ENCODE data around the gene MB.
A peak's percentile ranks its signal among the peaks of the same experiment; 100 is the strongest.

Gene MB

GRCh38 chr22:35648066-35649025 is 31.2 kb upstream of the MB start, which contains the start of gene APOL6:
TSS of gene APOL6 (plus strand) at chr22:35648446. CDS start at chr22:35656426, 7,980 bp downstream.
- peak within 1 kb of the TSS; percentile 42 for H3K4me3 ChIP-seq (ENCODE audit: low read depth, low read length)
- TF ChIP-seq, protein P1, sequence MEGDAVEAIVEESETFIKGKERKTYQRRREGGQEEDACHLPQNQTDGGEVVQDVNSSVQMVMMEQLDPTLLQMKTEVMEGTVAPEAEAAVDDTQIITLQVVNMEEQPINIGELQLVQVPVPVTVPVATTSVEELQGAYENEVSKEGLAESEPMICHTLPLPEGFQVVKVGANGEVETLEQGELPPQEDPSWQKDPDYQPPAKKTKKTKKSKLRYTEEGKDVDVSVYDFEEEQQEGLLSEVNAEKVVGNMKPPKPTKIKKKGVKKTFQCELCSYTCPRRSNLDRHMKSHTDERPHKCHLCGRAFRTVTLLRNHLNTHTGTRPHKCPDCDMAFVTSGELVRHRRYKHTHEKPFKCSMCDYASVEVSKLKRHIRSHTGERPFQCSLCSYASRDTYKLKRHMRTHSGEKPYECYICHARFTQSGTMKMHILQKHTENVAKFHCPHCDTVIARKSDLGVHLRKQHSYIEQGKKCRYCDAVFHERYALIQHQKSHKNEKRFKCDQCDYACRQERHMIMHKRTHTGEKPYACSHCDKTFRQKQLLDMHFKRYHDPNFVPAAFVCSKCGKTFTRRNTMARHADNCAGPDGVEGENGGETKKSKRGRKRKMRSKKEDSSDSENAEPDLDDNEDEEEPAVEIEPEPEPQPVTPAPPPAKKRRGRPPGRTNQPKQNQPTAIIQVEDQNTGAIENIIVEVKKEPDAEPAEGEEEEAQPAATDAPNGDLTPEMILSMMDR (IDR thresholded peaks at IDR 0.05; ENCODE audit: control insufficient read depth, extremely low read depth, insufficient read depth) = no peak
- DNase-seq (ENCODE audit: low read depth) = no peak

DNA sequence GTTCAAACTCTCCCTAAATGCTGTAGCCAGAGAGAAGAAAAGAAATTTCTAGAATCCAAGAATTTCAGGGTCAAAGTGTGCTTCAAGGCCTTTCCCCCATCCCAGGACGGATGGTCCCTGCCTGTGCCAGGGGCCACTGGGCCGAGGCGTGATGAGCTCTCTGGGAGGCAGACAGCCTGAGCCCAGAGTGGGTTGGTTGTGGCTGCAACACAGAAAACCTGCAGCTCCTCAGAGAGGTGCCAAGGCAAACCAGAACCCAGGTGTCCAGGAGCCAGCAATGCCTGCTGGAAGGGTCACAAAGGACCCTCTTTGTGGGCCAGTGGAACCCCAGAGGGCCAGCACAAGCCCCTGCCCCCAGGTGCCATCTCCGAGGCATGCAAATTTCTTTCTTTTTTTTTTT is 28.5 kb upstream of the MB start:
- DNase-seq (ENCODE audit: low read depth) = no peak
- no peak overlapping the region for H3K4me3 ChIP-seq (ENCODE audit: low read depth, low read length)
- TF ChIP-seq, protein P1 (IDR thresholded peaks at IDR 0.05; ENCODE audit: control insufficient read depth, extremely low read depth, insufficient read depth) = no peak

GRCh38 chr22:35643991-35644390 is 26.9 kb upstream of the MB start:
- TF ChIP-seq, protein P1 (IDR thresholded peaks at IDR 0.05; ENCODE audit: control insufficient read depth, extremely low read depth, insufficient read depth) = no peak
- H3K4me3 ChIP-seq (ENCODE audit: low read depth, low read length) = no peak overlapping the region
- DNase-seq (ENCODE audit: low read depth) = no peak

- TF ChIP-seq, protein P1 (IDR thresholded peaks at IDR 0.05; ENCODE audit: control insufficient read depth, extremely low read depth, insufficient read depth) = no peak
- DNase-seq (ENCODE audit: low read depth) = no peak
- no peak overlapping the region for H3K4me3 ChIP-seq (ENCODE audit: low read depth, low read length)
These were observed 25.2 kb upstream of the MB start for GRCh38 chr22:35642305-35642741.

DNA sequence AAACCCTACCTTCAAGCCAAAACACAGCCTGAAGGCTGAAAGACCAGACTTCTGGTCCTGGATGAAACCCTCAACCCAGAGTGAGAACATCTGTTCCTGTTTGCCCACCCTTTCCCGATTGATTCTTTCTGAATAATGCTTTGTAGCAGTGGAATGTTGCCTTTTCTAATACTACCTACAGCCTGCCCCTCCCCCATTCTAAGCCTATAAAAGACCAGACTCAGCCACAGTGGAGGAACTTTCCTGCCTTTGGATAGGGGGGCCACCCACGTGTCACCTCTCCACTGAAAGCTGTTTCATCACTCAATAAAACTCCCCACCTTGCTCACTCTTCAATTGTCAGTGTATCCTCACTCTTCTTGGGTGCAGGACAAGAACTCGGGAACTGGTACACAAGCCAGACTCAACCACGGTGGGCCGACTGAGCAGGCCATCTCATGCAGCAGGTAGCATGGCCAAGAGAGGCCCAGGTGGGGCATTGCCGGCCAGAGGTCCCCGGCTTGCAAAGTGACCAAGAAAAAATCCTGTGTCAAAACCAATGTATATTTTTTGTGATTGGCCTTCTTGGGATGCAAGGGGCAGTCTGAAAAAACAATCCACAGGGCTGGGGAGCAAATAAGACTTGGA is 24.5 kb upstream of the MB start:
- no peak overlapping the region for H3K4me3 ChIP-seq (ENCODE audit: low read depth, low read length)
- TF ChIP-seq, protein P1 (IDR thresholded peaks at IDR 0.05; ENCODE audit: control insufficient read depth, extremely low read depth, insufficient read depth) = no peak

DNA sequence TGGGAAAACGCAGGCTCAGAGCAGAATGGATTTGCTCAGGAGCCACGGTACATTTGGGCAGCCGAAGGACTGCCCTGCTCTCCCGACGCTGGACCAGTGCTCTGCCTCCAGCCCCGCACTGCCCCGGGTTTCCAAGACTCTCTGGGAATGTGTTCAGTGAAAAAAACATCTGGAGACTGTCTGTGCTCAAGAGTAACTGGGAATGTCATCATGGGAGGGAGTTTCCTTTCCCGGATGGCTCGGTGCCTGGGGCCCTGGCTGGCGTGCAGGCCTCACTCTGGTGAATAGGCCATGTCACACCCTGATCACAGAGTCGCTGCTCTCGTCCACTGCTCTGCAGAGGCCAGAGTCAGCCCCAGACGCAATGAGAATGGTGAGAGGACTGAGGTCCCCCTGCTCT is 21.3 kb upstream of the MB start:
- no peak overlapping the region for H3K4me3 ChIP-seq (ENCODE audit: low read depth, low read length)
- DNase-seq (ENCODE audit: low read depth) = no peak
- TF ChIP-seq, protein P1 (IDR thresholded peaks at IDR 0.05; ENCODE audit: control insufficient read depth, extremely low read depth, insufficient read depth) = no peak

More for the DNA sequence above, 24.5 kb upstream of the MB start:
- DNase-seq (ENCODE audit: low read depth) = no peak
